A673 (cell line): Measurements from ENCODE around the gene BEAN1. TPM values are rescaled to one million over a fixed set of nuclear protein-coding genes. Genes with fewer than 3 reads are reported as not detected.
A peak's percentile ranks its signal among the peaks of the same experiment; 100 is the strongest.

Source experiments
- BruUV-seq: library from RNA; stranded (reverse); fragments of 400-500 nt; replicated peaks from 2 replicates; lab custom pipeline; 2021; lab: Mats Ljungman, UMichigan
- CTCF ChIA-PET: fragments of 300-600 bp; sonication (Branson Sonifier 250); formaldehyde crosslinking; loops from one replicate; lab custom pipeline; 2022; ENCODE audit warnings: antibody characterized with exemption; lab: Charles Lee
- POLR2A ChIA-PET: fragments of 300-600 bp; sonication (Branson Sonifier 250); formaldehyde crosslinking; loops from one replicate; lab custom pipeline; 2022; ENCODE audit warnings: antibody characterized with exemption; ENCODE audit not compliant: low non-redundant PET; lab: Charles Lee
- DNase-seq: peaks from one replicate; pipeline ENCODE4 v3.0.0-alpha.2; 2015; ENCODE audit warnings: low spot score
- H3K27ac ChIP-seq: fragments of 200-600 bp; sonication (generic); 2 replicates; pipeline ENCODE4 v1.5.1; 2016; ENCODE audit warnings: mixed run types, low read depth, mild to moderate bottlenecking, mixed read lengths, antibody characterized with exemption, low read length; ENCODE audit not compliant: poor library complexity, severe bottlenecking
- H3K27me3 ChIP-seq: fragments of 200-600 bp; sonication (generic); replicated peaks from 2 replicates; pipeline ENCODE4 v1.6.1; 2017; ENCODE audit warnings: mixed run types, low read depth, mild to moderate bottlenecking, mixed read lengths, antibody characterized with exemption, low read length; ENCODE audit not compliant: insufficient read depth, poor library complexity
- H3K36me3 ChIP-seq: fragments of 200-600 bp; sonication (generic); 2 replicates; pipeline ENCODE4 v1.6.1; 2016; ENCODE audit warnings: mixed run types, mild to moderate bottlenecking, mixed read lengths, antibody characterized with exemption, low read length; ENCODE audit not compliant: insufficient read depth, poor library complexity, severe bottlenecking
- H3K4me1 ChIP-seq: fragments of 200-600 bp; sonication (generic); 2 replicates; pipeline ENCODE4 v1.6.1; 2017; ENCODE audit warnings: mixed run types, mild to moderate bottlenecking, mixed read lengths, antibody characterized with exemption, low read length; ENCODE audit not compliant: insufficient read depth, poor library complexity, severe bottlenecking
- H3K4me3 ChIP-seq: fragments of 200-600 bp; sonication (generic); 2 replicates; pipeline ENCODE4 v1.5.1; 2016; ENCODE audit warnings: low read depth, mixed run types, mild to moderate bottlenecking, mixed read lengths, low read length; ENCODE audit not compliant: poor library complexity, severe bottlenecking
- H3K9me3 ChIP-seq: fragments of 200-600 bp; sonication (generic); 2 replicates; pipeline ENCODE4 v1.6.1; 2016; ENCODE audit warnings: mixed run types, low read depth, mild to moderate bottlenecking, mixed read lengths, antibody characterized with exemption, low read length; ENCODE audit not compliant: poor library complexity, severe bottlenecking
- EZH2 ChIP-seq: fragments of 200-600 bp; sonication (generic); IDR thresholded peaks from 2 replicates; pipeline ENCODE4 v1.6.1; 2017; ENCODE audit warnings: borderline replicate concordance, low read depth, mild to moderate bottlenecking, mixed read lengths, antibody characterized with exemption, low read length; ENCODE audit not compliant: poor library complexity, severe bottlenecking
- intact Hi-C: fragments of 100-400 bp; cut with micrococcal nuclease; formaldehyde crosslinking; loops from one replicate; pipeline ENCODE4 v1.10.0; 2022; ENCODE audit not compliant: unreplicated experiment
- total RNA-seq: library from RNA; stranded (reverse); gene quantifications from 2 replicates; pipeline ENCODE4 v1.2.3, GENCODE V29; 2021
- TF ChIP-seq, protein P1 (sequence below): fragments of 300-800, 200-600 bp; sonication (generic); conservative IDR thresholded peaks from 2 replicates; pipeline ENCODE4 v1.5.1; 2017; ENCODE audit warnings: low read depth, mild to moderate bottlenecking, antibody characterized with exemption, low read length, moderate library complexity, mixed read lengths

BEAN1 gene
- total RNA-seq, 1 experiment from 2014 or later, result not detected

- intact Hi-C loops, result no loop called here
- H3K27ac ChIP-seq, result no peak overlapping the region
- ChIA-PET CTCF (no interaction called here), POLR2A (no interaction called here)
- no peaks in the 10 kb centered on the region for H3K27me3 ChIP-seq
- H3K4me1 ChIP-seq, result peaks cover 11% of the 10 kb centered on the region
- no TSS peak for BruUV-seq
- H3K4me3 ChIP-seq, result no peak overlapping the region
- DNase-seq, result peak; percentile 14
- no peaks in the 10 kb centered on the region for H3K9me3 ChIP-seq
- TF ChIP-seq EZH2, result no peak
- TF ChIP-seq, protein P1, sequence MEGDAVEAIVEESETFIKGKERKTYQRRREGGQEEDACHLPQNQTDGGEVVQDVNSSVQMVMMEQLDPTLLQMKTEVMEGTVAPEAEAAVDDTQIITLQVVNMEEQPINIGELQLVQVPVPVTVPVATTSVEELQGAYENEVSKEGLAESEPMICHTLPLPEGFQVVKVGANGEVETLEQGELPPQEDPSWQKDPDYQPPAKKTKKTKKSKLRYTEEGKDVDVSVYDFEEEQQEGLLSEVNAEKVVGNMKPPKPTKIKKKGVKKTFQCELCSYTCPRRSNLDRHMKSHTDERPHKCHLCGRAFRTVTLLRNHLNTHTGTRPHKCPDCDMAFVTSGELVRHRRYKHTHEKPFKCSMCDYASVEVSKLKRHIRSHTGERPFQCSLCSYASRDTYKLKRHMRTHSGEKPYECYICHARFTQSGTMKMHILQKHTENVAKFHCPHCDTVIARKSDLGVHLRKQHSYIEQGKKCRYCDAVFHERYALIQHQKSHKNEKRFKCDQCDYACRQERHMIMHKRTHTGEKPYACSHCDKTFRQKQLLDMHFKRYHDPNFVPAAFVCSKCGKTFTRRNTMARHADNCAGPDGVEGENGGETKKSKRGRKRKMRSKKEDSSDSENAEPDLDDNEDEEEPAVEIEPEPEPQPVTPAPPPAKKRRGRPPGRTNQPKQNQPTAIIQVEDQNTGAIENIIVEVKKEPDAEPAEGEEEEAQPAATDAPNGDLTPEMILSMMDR, result 0 out of 2 replicates have a peak, but pooled peaks have one; percentile 20
- H3K36me3 ChIP-seq, result no peaks in the 10 kb centered on the region
Measured at GRCh38 chr16:66515596-66516508, 88.8 kb downstream of the BEAN1 start.

GRCh38 chr16:66516509-66516807, 89.4 kb downstream of the BEAN1 start:
- no peaks in the 10 kb centered on the region for H3K9me3 ChIP-seq
- H3K4me3 ChIP-seq, result no peak overlapping the region
- POLR2A ChIA-PET, result no interaction called here
- CTCF ChIA-PET, result no interaction called here
- intact Hi-C loops, result no loop called here
- no peaks in the 10 kb centered on the region for H3K27me3 ChIP-seq
- TF ChIP-seq, protein P1, result no peak
- no peak for TF ChIP-seq EZH2
- no peaks in the 10 kb centered on the region for H3K36me3 ChIP-seq
- BruUV-seq, result no TSS peak
- DNase-seq, result no peak
- H3K27ac ChIP-seq, result no peak overlapping the region
- peaks cover 11% of the 10 kb centered on the region for H3K4me1 ChIP-seq

DNA sequence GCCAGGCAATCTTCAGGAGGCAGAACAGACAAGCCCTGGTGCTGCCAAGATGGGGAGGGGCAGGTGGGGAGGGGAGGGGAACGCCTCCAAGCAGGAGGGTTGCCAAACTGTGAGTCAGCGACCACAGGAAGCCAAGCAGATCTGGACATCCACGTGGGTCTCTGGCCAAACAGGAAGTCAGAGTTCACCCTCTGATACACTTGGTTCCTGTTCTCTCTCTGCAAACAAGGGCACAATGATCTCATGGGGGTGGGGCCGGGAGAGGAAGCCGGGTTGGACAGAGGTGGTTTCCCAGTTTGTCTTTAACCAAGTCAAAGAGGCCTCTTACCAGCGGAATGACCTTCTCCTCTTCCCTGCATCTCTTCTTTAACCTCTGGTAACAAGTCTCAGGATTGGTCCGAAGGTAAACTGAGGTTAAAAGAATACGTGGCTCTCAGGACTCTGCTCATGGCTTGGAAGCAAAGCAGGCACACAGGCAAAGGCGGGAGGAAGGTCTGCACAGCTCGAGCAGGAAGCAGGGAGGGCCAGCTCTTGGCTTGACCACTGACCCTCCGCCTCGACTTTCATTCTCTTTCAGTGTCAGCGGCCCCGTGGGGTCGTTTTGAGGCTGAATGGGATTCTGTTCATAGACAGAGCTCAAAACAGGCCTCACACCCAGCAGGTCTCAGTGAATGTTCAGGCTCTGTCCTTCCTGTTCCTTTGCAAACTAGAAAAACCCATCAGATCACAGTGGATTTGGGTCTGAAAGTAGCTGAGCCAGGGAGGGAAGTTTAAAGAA, 89.9 kb downstream of the BEAN1 start:
- DNase-seq, result peak; percentile 60
- H3K4me1 ChIP-seq, result peaks cover 11% of the 10 kb centered on the region
- TF ChIP-seq, protein P1, result no peak
- TF ChIP-seq EZH2, result no peak
- no peaks in the 10 kb centered on the region for H3K36me3 ChIP-seq
- H3K27ac ChIP-seq, result peak overlapping the region; percentile 32
- H3K9me3 ChIP-seq, result no peaks in the 10 kb centered on the region
- ChIA-PET POLR2A (no interaction called here), CTCF (no interaction called here)
- no TSS peak for BruUV-seq
- no peak overlapping the region for H3K4me3 ChIP-seq
- no peaks in the 10 kb centered on the region for H3K27me3 ChIP-seq
- intact Hi-C loops, result no loop called here
